Prostate gland (tissue), 2 donors: ENCODE results near the gene FBRSL1.

Source experiments
- POLR2A ChIP-seq: fragments of 450-650 bp; IDR thresholded peaks from one replicate; pipeline ENCODE4 v1.6.1; 2016; ENCODE audit warnings: antibody characterized with exemption, mild to moderate bottlenecking
- POLR2AphosphoS5 ChIP-seq: sonication (generic); formaldehyde crosslinking; IDR thresholded peaks from one replicate; pipeline ENCODE4 v1.6.1; 2017; ENCODE audit warnings: antibody characterized with exemption
- TF ChIP-seq, protein P1 (sequence below), 4 experiments: fragments of 200-600 bp in 2 of 4; fragments of 450-650 bp in 2 of 4; sonication (generic) in 2 of 4; IDR thresholded peaks; 1 replicate in 3 of 4; 2 replicates in 1 of 4; pipeline ENCODE4 v1.5.1; 2016 to 2019; ENCODE audit warnings: antibody characterized with exemption in 4 of 4, mild to moderate bottlenecking in 2 of 4, moderate library complexity in 2 of 4

DNA sequence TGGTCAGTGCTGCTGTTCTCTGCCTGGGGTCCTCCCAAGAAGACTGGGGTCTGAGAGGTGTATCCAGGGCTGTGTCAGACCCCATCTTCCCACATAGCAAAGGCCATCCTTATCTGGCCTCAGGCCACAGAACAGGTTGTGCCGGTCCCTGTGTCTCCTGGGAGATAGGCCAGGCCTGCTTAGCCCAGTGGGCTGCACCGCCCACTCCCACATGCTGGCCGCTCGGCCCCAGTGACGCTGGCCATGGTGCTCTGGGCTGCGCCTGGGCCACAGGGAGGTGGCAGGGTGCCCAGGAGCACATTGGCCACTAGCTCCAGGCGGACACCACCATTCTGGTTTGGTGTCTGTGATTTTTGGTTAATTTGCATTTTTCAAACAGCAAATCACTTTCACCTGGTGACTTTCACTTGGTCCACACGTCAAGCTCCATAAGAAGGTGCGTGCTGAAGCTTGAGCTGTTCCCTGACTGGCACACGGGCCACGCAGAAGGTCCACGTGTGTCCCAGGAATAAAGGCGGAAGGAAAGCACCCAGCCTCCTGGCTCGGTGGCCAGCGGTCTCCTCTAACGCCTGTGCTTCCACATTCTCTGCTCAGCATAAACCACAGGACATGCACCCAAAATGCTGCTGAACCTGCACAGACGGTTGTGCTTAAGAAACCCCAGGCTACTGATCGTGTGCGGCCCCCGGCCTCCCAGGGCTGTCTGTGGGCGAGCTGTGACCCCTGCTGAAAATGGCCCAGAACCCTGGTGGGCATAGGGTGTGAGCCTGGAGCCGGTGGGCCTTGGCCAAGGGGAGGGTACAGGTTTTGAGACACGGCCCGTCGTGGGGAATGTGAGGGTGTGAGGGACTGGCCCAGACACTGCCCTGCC lies 4.6 kb downstream of the FBRSL1 start:
- TF ChIP-seq, protein P1, sequence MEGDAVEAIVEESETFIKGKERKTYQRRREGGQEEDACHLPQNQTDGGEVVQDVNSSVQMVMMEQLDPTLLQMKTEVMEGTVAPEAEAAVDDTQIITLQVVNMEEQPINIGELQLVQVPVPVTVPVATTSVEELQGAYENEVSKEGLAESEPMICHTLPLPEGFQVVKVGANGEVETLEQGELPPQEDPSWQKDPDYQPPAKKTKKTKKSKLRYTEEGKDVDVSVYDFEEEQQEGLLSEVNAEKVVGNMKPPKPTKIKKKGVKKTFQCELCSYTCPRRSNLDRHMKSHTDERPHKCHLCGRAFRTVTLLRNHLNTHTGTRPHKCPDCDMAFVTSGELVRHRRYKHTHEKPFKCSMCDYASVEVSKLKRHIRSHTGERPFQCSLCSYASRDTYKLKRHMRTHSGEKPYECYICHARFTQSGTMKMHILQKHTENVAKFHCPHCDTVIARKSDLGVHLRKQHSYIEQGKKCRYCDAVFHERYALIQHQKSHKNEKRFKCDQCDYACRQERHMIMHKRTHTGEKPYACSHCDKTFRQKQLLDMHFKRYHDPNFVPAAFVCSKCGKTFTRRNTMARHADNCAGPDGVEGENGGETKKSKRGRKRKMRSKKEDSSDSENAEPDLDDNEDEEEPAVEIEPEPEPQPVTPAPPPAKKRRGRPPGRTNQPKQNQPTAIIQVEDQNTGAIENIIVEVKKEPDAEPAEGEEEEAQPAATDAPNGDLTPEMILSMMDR (IDR thresholded peaks at IDR 0.05) = peak in 1 of 4 experiments; percentile 4
- TF ChIP-seq POLR2A (no peak), POLR2AphosphoS5 (peak; percentile 44)
